ENCODE data around the gene SLC41A3.
"Not testable (repeated sequence)": the region's sequence is repeated elsewhere in the genome, so short reads cannot be mapped to it uniquely, and the experiment has no call there.

The SLC41A3 gene

GRCh38 chr3:126023390-126023789, 60.5 kb downstream of the SLC41A3 start:
- no peak for DNase-seq

GRCh38 chr3:126022741-126023359, 61.1 kb downstream of the SLC41A3 start:
- no peak for DNase-seq

- no peak for DNase-seq
These were observed 62.2 kb downstream of the SLC41A3 start for GRCh38 chr3:126021702-126022101.

- no peak for DNase-seq
These were observed 62.7 kb downstream of the SLC41A3 start for GRCh38 chr3:126021224-126021623.

GRCh38 chr3:126019683-126020082, 64.2 kb downstream of the SLC41A3 start:
- no peak for DNase-seq

- DNase-seq = no peak
These were observed 64.9 kb downstream of the SLC41A3 start for GRCh38 chr3:126018995-126019394.

GRCh38 chr3:126018545-126018944, 65.4 kb downstream of the SLC41A3 start:
- DNase-seq = no peak

GRCh38 chr3:126017362-126017761, 66.6 kb downstream of the SLC41A3 start:
- DNase-seq = no peak

- DNase-seq = no peak
These were observed 67.3 kb downstream of the SLC41A3 start for GRCh38 chr3:126016616-126017015.

- DNase-seq = no peak
These were observed 68.8 kb downstream of the SLC41A3 start for GRCh38 chr3:126015075-126015474.

- peak; percentile 56 for DNase-seq
These were observed 69.7 kb downstream of the SLC41A3 start for GRCh38 chr3:126014252-126014651.

GRCh38 chr3:126013751-126014156, 70.2 kb downstream of the SLC41A3 start:
- no peak for DNase-seq

- no peak for DNase-seq
These were observed 74.7 kb downstream of the SLC41A3 start for GRCh38 chr3:126009181-126009580.

- DNase-seq = no peak
These were observed 75.7 kb downstream of the SLC41A3 start for GRCh38 chr3:126008219-126008618.

- DNase-seq = peak; percentile 84
These were observed 78.0 kb downstream of the SLC41A3 start for GRCh38 chr3:126005951-126006350.

- no peak for DNase-seq
These were observed 79.2 kb downstream of the SLC41A3 start for GRCh38 chr3:126004692-126005091.

GRCh38 chr3:126004217-126004616, 79.7 kb downstream of the SLC41A3 start:
- DNase-seq = no peak

- DNase-seq = no peak
These were observed 80.3 kb downstream of the SLC41A3 start for GRCh38 chr3:126003447-126004190.

GRCh38 chr3:126002189-126002588, 81.7 kb downstream of the SLC41A3 start:
- no peak for DNase-seq

- DNase-seq = not testable (repeated sequence)
These were observed 87.2 kb downstream of the SLC41A3 start for GRCh38 chr3:125996751-125997150.

- peak; percentile 94 for DNase-seq
These were observed 93.5 kb downstream of the SLC41A3 start for GRCh38 chr3:125990253-125990970.

GRCh38 chr3:125984951-125985350, 99.0 kb downstream of the SLC41A3 start:
- not testable (repeated sequence) for DNase-seq

GRCh38 chr3:125977104-125977503, 106.8 kb downstream of the SLC41A3 start:
- DNase-seq = not testable (repeated sequence)

GRCh38 chr3:125976003-125976390, 107.9 kb downstream of the SLC41A3 start:
- peak; percentile 42 for DNase-seq
